K562 (cell line): ENCODE measurements around the gene NQO2. TPM values are rescaled to one million over a fixed set of nuclear protein-coding genes. Genes with fewer than 3 reads are reported as not detected.

Source experiments
- BHLHE40 ChIP-seq: IDR thresholded peaks from 2 replicates; pipeline ENCODE4 v1.6.1; 2011; ENCODE audit warnings: low read length, improper control_type of control experiment
- BRD9 ChIP-seq: fragments of 450-650 bp; IDR thresholded peaks from 2 replicates; pipeline ENCODE4 v1.6.1; 2018; ENCODE audit warnings: low read depth; ENCODE audit not compliant: partially characterized antibody
- DACH1 ChIP-seq: fragments of 450-650 bp; IDR thresholded peaks from 2 replicates; pipeline ENCODE4 v1.6.1; 2018; ENCODE audit not compliant: partially characterized antibody
- ETV5 ChIP-seq: sonication (generic); formaldehyde crosslinking; IDR thresholded peaks from 2 replicates; pipeline ENCODE4 v1.4.0; 2020; ENCODE audit warnings: low read depth, mild to moderate bottlenecking, missing genetic modification reagents
- FOXJ2 ChIP-seq: fragments of 200-800 bp; sonication (Bioruptor generic); IDR thresholded peaks from 2 replicates; pipeline ENCODE4 v1.6.1; 2016; ENCODE audit warnings: missing genetic modification characterization, missing compliant biosample characterization
- HNRNPK ChIP-seq: fragments of 200-400 bp; formaldehyde crosslinking; IDR thresholded peaks from one replicate; pipeline ENCODE4 v1.6.1; 2018; ENCODE audit warnings: mild to moderate bottlenecking, low read depth, low read length; ENCODE audit not compliant: poor library complexity, severe bottlenecking
- MAFF ChIP-seq: IDR thresholded peaks from 2 replicates; pipeline ENCODE4 v1.6.1; 2012; ENCODE audit warnings: low read length, improper control_type of control experiment
- MEF2D ChIP-seq: conservative IDR thresholded peaks from 2 replicates; pipeline ENCODE4 v1.6.1; 2016; ENCODE audit warnings: low read depth, missing genetic modification characterization, missing compliant biosample characterization
- RHOXF2B ChIP-seq: fragments of 250-450 bp; sonication (Bioruptor Pico); conservative IDR thresholded peaks from 2 replicates; pipeline ENCODE4 v1.5.1; 2021
- RUNX1 ChIP-seq: sonication (generic); IDR thresholded peaks from 2 replicates; pipeline ENCODE4 v1.6.1; 2016; ENCODE audit warnings: antibody characterized with exemption, low read depth
- SAFB ChIP-seq: fragments of 200-400 bp; formaldehyde crosslinking; IDR thresholded peaks from 2 replicates; pipeline ENCODE4 v1.6.1; 2017; ENCODE audit warnings: low read depth, low read length, borderline replicate concordance
- TFAM ChIP-seq: fragments of 250-450 bp; sonication (Bioruptor Pico); conservative IDR thresholded peaks from 2 replicates; pipeline ENCODE4 v1.5.0; 2021; ENCODE audit warnings: mild to moderate bottlenecking, moderate library complexity
- THRAP3 ChIP-seq: fragments of 450-650 bp; IDR thresholded peaks from 2 replicates; pipeline ENCODE4 v1.6.1; 2016; ENCODE audit warnings: mild to moderate bottlenecking, inconsistent platforms, borderline replicate concordance
- ZBTB1 ChIP-seq: sonication (generic); formaldehyde crosslinking; IDR thresholded peaks from 2 replicates; pipeline ENCODE4 v1.8.1; 2023; ENCODE audit warnings: missing genetic modification reagents, low read depth, mild to moderate bottlenecking, borderline replicate concordance
- ZNF696 ChIP-seq: fragments of 250-450 bp; sonication (Bioruptor Pico); conservative IDR thresholded peaks from 2 replicates; pipeline ENCODE4 v1.4.0; 2020; ENCODE audit warnings: mild to moderate bottlenecking, moderate library complexity
- polyA plus RNA-seq, 8 experiments: library from polyadenylated mRNA; depleted of rRNA in 4 of 8; stranded (reverse) in 5 of 8; unstranded in 3 of 8; fragments of >200 nt; fragmentation: Nextera tagmentation in 2 of 8; fragmentation: Illumina TruSeq in 1 of 8; extraction: Ambion mirVana in 2 of 8; extraction: Trizol in 1 of 8; gene quantifications; 2 replicates each; pipeline versions ENCODE4 v1.2.1 to v1.2.3, GENCODE V29; 2011 to 2014; ENCODE audit warnings: inconsistent platforms in 1 of 8, missing spikeins in 1 of 8
- total RNA-seq, 7 experiments: library from RNA; depleted of rRNA in 6 of 7; stranded (reverse); fragments of >200 nt in 6 of 7; fragmentation: Illumina TruSeq in 2 of 7; extraction: Trizol in 2 of 7; gene quantifications; 2 replicates each; pipeline versions ENCODE4 v1.2.1 to v1.2.3, GENCODE V29; 2011 to 2021; ENCODE audit warnings: low replicate concordance in 1 of 7
- TF ChIP-seq, protein P1 (sequence below): fragments of 250-450 bp; sonication (Bioruptor Pico); IDR thresholded peaks from 2 replicates; pipeline ENCODE4 v1.8.0; 2022; ENCODE audit warnings: inconsistent platforms
- TF ChIP-seq, protein P2 (sequence below): IDR thresholded peaks from 2 replicates; pipeline ENCODE4 v1.6.1; 2016; ENCODE audit warnings: missing genetic modification characterization, missing compliant biosample characterization
- TF ChIP-seq, protein P3 (sequence below): fragments of 250-450 bp; sonication (Bioruptor Pico); IDR thresholded peaks from 2 replicates; pipeline ENCODE4 v1.9.0; 2021; ENCODE audit warnings: mild to moderate bottlenecking
- TF ChIP-seq, protein P4 (sequence below): fragments of 450-650 bp; formaldehyde crosslinking; IDR thresholded peaks from 2 replicates; pipeline ENCODE4 v1.4.0; 2022; ENCODE audit warnings: mild to moderate bottlenecking, moderate library complexity
- TF ChIP-seq, protein P5 (sequence below): fragments of 250-450 bp; sonication (Bioruptor Pico); IDR thresholded peaks from 2 replicates; pipeline ENCODE4 v1.4.0; 2020; ENCODE audit warnings: mild to moderate bottlenecking, moderate library complexity

NQO2 gene
- total and polyA plus RNA-seq, 9 of the 15 experiments (the other 6 are each of a cell fraction or from before 2014, with no cell fraction given) = 54.6 to 214 (median 116) TPM

DNA sequence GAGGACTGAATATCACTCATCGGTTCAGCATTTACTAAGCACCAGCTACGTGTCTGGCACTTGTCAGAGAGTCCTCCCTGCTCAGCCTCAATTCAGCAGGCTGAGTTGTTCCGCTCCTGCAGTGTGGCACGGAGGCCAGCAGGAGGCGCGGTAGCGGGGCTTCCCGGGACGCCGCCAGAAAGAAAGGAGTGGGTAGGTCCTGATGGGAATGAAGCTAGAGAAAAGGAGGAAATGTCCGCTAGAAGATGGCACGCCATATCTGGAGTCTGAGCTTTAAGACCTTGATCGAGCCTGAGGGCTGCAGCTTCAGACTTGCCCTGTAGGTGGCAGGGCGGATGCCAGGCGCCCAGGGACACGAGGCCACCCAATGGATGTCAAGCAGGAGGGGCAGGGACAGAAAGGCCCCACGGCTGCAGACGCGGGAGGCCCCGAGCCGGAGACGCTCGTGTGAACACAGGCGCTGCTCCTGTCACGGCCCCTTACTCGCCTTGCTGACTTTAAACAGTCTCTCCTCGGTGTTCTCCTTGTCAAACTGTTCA lies 47.1 kb upstream of the NQO2 start (continued):
- TF ChIP-seq, protein P1, sequence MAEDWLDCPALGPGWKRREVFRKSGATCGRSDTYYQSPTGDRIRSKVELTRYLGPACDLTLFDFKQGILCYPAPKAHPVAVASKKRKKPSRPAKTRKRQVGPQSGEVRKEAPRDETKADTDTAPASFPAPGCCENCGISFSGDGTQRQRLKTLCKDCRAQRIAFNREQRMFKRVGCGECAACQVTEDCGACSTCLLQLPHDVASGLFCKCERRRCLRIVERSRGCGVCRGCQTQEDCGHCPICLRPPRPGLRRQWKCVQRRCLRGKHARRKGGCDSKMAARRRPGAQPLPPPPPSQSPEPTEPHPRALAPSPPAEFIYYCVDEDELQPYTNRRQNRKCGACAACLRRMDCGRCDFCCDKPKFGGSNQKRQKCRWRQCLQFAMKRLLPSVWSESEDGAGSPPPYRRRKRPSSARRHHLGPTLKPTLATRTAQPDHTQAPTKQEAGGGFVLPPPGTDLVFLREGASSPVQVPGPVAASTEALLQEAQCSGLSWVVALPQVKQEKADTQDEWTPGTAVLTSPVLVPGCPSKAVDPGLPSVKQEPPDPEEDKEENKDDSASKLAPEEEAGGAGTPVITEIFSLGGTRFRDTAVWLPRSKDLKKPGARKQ (CRISPR knock-in tag) = no peak
- TF ChIP-seq BRD9 (peak; percentile 67), HNRNPK (no peak), ETV5 (no peak), MAFF (no peak), MEF2D (no peak), FOXJ2 (tag) (no peak), DACH1 (no peak), THRAP3 (no peak), SAFB (no peak), ZBTB1 (CRISPR knock-in tag) (no peak), RHOXF2B (CRISPR knock-in tag) (no peak), ZNF696 (CRISPR knock-in tag) (no peak), RUNX1 (no peak), TFAM (CRISPR knock-in tag) (no peak), BHLHE40 (no peak; the same call in none of the 2 replicates)
- TF ChIP-seq, protein P2, sequence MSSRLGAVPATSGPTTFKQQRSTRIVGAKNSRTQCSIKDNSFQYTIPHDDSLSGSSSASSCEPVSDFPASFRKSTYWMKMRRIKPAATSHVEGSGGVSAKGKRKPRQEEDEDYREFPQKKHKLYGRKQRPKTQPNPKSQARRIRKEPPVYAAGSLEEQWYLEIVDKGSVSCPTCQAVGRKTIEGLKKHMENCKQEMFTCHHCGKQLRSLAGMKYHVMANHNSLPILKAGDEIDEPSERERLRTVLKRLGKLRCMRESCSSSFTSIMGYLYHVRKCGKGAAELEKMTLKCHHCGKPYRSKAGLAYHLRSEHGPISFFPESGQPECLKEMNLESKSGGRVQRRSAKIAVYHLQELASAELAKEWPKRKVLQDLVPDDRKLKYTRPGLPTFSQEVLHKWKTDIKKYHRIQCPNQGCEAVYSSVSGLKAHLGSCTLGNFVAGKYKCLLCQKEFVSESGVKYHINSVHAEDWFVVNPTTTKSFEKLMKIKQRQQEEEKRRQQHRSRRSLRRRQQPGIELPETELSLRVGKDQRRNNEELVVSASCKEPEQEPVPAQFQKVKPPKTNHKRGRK = no peak
- TF ChIP-seq, protein P3, sequence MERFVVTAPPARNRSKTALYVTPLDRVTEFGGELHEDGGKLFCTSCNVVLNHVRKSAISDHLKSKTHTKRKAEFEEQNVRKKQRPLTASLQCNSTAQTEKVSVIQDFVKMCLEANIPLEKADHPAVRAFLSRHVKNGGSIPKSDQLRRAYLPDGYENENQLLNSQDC (CRISPR knock-in tag) = no peak
- TF ChIP-seq, protein P4, sequence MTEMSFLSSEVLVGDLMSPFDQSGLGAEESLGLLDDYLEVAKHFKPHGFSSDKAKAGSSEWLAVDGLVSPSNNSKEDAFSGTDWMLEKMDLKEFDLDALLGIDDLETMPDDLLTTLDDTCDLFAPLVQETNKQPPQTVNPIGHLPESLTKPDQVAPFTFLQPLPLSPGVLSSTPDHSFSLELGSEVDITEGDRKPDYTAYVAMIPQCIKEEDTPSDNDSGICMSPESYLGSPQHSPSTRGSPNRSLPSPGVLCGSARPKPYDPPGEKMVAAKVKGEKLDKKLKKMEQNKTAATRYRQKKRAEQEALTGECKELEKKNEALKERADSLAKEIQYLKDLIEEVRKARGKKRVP (CRISPR knock-in tag) = 0 out of 2 replicates have a peak, but pooled peaks have one; percentile 7
- TF ChIP-seq, protein P5, sequence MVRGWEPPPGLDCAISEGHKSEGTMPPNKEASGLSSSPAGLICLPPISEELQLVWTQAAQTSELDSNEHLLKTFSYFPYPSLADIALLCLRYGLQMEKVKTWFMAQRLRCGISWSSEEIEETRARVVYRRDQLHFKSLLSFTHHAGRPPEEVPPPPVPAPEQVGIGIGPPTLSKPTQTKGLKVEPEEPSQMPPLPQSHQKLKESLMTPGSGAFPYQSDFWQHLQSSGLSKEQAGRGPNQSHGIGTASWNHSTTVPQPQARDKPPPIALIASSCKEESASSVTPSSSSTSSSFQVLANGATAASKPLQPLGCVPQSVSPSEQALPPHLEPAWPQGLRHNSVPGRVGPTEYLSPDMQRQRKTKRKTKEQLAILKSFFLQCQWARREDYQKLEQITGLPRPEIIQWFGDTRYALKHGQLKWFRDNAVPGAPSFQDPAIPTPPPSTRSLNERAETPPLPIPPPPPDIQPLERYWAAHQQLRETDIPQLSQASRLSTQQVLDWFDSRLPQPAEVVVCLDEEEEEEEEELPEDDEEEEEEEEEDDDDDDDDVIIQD (CRISPR knock-in tag) = no peak
